Adrenal gland (tissue), 5 donors: Measurements from ENCODE around the gene PNP.

Experiments used
- POLR2A ChIP-seq, 2 donors: fragments of 450-650 bp; IDR thresholded peaks; one replicate each; pipeline ENCODE4 v1.6.1; 2017; ENCODE audit warnings: antibody characterized with exemption in 2 of 2, mild to moderate bottlenecking in 2 of 2, moderate library complexity in 1 of 2
- TF ChIP-seq, protein P1 (sequence below), 6 experiments: fragments of 450-650 bp in 4 of 6; fragments of 200-600 bp in 2 of 6; sonication (generic) in 1 of 6; IDR thresholded peaks; 1 replicate in 5 of 6; 2 replicates in 1 of 6; pipeline versions ENCODE4 v1.5.1 to v1.8.0; 2016 to 2021; ENCODE audit warnings: antibody characterized with exemption in 6 of 6, mild to moderate bottlenecking in 2 of 6, moderate library complexity in 1 of 6
- donor health status: DM: no; HTN: no; CAD: no.

GRCh38 chr14:20446889-20447288 is 22.3 kb upstream of the PNP start:
- no peak for TF ChIP-seq POLR2A (IDR thresholded peaks at IDR 0.05)
- TF ChIP-seq, protein P1, sequence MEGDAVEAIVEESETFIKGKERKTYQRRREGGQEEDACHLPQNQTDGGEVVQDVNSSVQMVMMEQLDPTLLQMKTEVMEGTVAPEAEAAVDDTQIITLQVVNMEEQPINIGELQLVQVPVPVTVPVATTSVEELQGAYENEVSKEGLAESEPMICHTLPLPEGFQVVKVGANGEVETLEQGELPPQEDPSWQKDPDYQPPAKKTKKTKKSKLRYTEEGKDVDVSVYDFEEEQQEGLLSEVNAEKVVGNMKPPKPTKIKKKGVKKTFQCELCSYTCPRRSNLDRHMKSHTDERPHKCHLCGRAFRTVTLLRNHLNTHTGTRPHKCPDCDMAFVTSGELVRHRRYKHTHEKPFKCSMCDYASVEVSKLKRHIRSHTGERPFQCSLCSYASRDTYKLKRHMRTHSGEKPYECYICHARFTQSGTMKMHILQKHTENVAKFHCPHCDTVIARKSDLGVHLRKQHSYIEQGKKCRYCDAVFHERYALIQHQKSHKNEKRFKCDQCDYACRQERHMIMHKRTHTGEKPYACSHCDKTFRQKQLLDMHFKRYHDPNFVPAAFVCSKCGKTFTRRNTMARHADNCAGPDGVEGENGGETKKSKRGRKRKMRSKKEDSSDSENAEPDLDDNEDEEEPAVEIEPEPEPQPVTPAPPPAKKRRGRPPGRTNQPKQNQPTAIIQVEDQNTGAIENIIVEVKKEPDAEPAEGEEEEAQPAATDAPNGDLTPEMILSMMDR (IDR thresholded peaks at IDR 0.05), result no peak
